SU-DHL-6 (cell line): ENCODE measurements around the gene SIK3.

Experiments
- EZH2phosphoT487 ChIP-seq: fragments of 200-600 bp; sonication (generic), shearing (Covaris generic); conservative IDR thresholded peaks from 2 replicates; pipeline ENCODE4 v1.6.1; 2018; ENCODE audit warnings: mild to moderate bottlenecking, antibody characterized with exemption, low read length, moderate library complexity, mixed read lengths
- TF ChIP-seq, protein P1 (sequence below): fragments of 200-600 bp; sonication (generic); IDR thresholded peaks from one replicate; pipeline ENCODE4 v1.5.1; 2017; ENCODE audit warnings: antibody characterized with exemption, mild to moderate bottlenecking, low read length, moderate library complexity; ENCODE audit not compliant: insufficient read depth, poor library complexity, severe bottlenecking

DNA sequence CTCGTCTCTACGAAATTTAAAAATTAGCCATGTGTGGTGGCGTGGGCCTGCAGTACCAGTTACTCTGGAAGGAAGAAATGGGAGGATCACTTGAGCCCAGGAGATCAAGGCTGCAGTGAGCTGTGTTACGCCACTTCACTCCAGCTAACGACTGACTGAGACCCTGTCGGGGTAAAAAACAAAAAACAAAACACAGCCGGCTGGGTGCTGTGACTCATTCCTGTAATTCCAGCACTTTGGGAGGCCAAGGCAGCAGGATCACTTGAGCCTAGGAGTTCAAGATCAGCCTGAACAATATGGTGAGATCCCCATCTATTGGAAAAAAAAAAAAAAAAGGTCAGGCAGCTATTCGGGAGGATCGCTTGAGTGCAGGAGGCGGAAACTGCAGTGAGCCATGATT, 48.3 kb upstream of the SIK3 start:
- TF ChIP-seq, protein P1, sequence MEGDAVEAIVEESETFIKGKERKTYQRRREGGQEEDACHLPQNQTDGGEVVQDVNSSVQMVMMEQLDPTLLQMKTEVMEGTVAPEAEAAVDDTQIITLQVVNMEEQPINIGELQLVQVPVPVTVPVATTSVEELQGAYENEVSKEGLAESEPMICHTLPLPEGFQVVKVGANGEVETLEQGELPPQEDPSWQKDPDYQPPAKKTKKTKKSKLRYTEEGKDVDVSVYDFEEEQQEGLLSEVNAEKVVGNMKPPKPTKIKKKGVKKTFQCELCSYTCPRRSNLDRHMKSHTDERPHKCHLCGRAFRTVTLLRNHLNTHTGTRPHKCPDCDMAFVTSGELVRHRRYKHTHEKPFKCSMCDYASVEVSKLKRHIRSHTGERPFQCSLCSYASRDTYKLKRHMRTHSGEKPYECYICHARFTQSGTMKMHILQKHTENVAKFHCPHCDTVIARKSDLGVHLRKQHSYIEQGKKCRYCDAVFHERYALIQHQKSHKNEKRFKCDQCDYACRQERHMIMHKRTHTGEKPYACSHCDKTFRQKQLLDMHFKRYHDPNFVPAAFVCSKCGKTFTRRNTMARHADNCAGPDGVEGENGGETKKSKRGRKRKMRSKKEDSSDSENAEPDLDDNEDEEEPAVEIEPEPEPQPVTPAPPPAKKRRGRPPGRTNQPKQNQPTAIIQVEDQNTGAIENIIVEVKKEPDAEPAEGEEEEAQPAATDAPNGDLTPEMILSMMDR, result no peak
- TF ChIP-seq EZH2phosphoT487, result no peak
